ENCODE results near the gene HARS1. TPM values are rescaled to one million over a fixed set of nuclear protein-coding genes. Genes with fewer than 3 reads are reported as not detected.
"Not testable (repeated sequence)": the region's sequence is repeated elsewhere in the genome, so short reads cannot be mapped to it uniquely, and the experiment has no call there.

Gene HARS1
- total RNA-seq, 2 donors from 2014 or later, result 46.2 to 52.4 TPM

GRCh38 chr5:140674629-140675028 lies 16.5 kb downstream of the HARS1 start:
- ATAC-seq, result no peak
- no peaks in the 10 kb centered on the region for H3K9me3 ChIP-seq
- H3K27me3 ChIP-seq, result no peaks in the 10 kb centered on the region
- DNase-seq, result no peak
- no peak for TF ChIP-seq CTCF (IDR thresholded peaks at IDR 0.05)
- no peak for TF ChIP-seq POLR2A (IDR thresholded peaks at IDR 0.05)
- no peaks in the 10 kb centered on the region for H3K4me1 ChIP-seq
- 92 to 94% methylated on average over 4 of the region's 4 CpGs for WGBS, 2 donors
- no peak overlapping the region for H3K4me3 ChIP-seq
- peaks cover 0 to 29% of the 10 kb centered on the region in 2 donors for H3K36me3 ChIP-seq (replicated peaks in 1 of 2; ENCODE audit: insufficient read depth in 1 of 2, low read depth in 2 of 2)
- intact Hi-C loops (cut with DNase I), result no loop called here
- H3K27ac ChIP-seq, result no peak overlapping the region

GRCh38 chr5:140674211-140674610 lies 17.0 kb downstream of the HARS1 start:
- no peak overlapping the region for H3K27ac ChIP-seq
- intact Hi-C loops (cut with DNase I), result no loop called here
- H3K4me3 ChIP-seq, result no peak overlapping the region
- H3K27me3 ChIP-seq, result no peaks in the 10 kb centered on the region
- DNase-seq (no peak), ATAC-seq (no peak)
- no peaks in the 10 kb centered on the region for H3K9me3 ChIP-seq
- TF ChIP-seq POLR2A (IDR thresholded peaks at IDR 0.05), result no peak
- peaks cover 0 to 30% of the 10 kb centered on the region in 2 donors for H3K36me3 ChIP-seq (replicated peaks in 1 of 2; ENCODE audit: insufficient read depth in 1 of 2, low read depth in 2 of 2)
- no peaks in the 10 kb centered on the region for H3K4me1 ChIP-seq
- 84 to 85% methylated on average over 2 of the region's 2 CpGs for WGBS, 2 donors

GRCh38 chr5:140673187-140673976 lies 17.8 kb downstream of the HARS1 start, which contains the start of gene DND1:
Gene DND1 (minus strand): TSS chr5:140673576. CDS start chr5:140673542, 34 bp downstream.
- WGBS, 2 donors, result 91% methylated on average over 37 to 41 of the region's 45 CpGs
- ATAC-seq, result no peak
- intact Hi-C loops (cut with DNase I), result no loop called here
- H3K9me3 ChIP-seq, result no peaks in the 10 kb centered on the region
- H3K27ac ChIP-seq, result no peak within 1 kb of the TSS
- peaks cover 0 to 36% of the 10 kb centered on the region in 2 donors for H3K36me3 ChIP-seq (replicated peaks in 1 of 2; ENCODE audit: insufficient read depth in 1 of 2, low read depth in 2 of 2)
- DNase-seq, result no peak
- H3K4me3 ChIP-seq, result no peak within 1 kb of the TSS
- no peak for TF ChIP-seq POLR2A (IDR thresholded peaks at IDR 0.05)
- no peak for TF ChIP-seq CTCF (IDR thresholded peaks at IDR 0.05)
- H3K27me3 ChIP-seq, result no peaks in the 10 kb centered on the region
- no peaks in the 10 kb centered on the region for H3K4me1 ChIP-seq

- no peaks in the 10 kb centered on the region for H3K4me1 ChIP-seq
- ATAC-seq (peak; percentile 17), DNase-seq (peak; percentile 22 to 64 (median 36))
- no peak for TF ChIP-seq CTCF (IDR thresholded peaks at IDR 0.05)
- TF ChIP-seq POLR2A (IDR thresholded peaks at IDR 0.05), result no peak
- H3K4me3 ChIP-seq, result no peak overlapping the region
- H3K27ac ChIP-seq, result no peak overlapping the region
- no peaks in the 10 kb centered on the region for H3K27me3 ChIP-seq
- peaks cover 0 to 36% of the 10 kb centered on the region in 2 donors for H3K36me3 ChIP-seq (replicated peaks in 1 of 2; ENCODE audit: insufficient read depth in 1 of 2, low read depth in 2 of 2)
- no peaks in the 10 kb centered on the region for H3K9me3 ChIP-seq
- WGBS, 2 donors, result 70 to 80% methylated on average over 15 to 55 of the region's 70 CpGs
- intact Hi-C loops (cut with DNase I), result no loop called here
Observed at GRCh38 chr5:140672455-140673186, 18.5 kb downstream of the HARS1 start.

- Histone ChIP-seq H3K4me3 (no peak overlapping the region), H3K27ac (no peak overlapping the region), H3K9me3 (no peaks in the 10 kb centered on the region), H3K27me3 (no peaks in the 10 kb centered on the region), H3K36me3 (replicated peaks in 1 of 2; ENCODE audit: insufficient read depth in 1 of 2, low read depth in 2 of 2) (peaks cover 0 to 28% of the 10 kb centered on the region in 2 donors), H3K4me1 (peaks cover 6% of the 10 kb centered on the region)
- TF ChIP-seq POLR2A (IDR thresholded peaks at IDR 0.05), result no peak
- TF ChIP-seq CTCF (IDR thresholded peaks at IDR 0.05), result no peak
- ATAC-seq (no peak), DNase-seq (no peak)
- intact Hi-C loops (cut with DNase I), result no loop called here
- 90 to 96% methylated on average over 1 to 4 of the region's 7 CpGs for WGBS, 2 donors
Observed at GRCh38 chr5:140671472-140672125, 19.6 kb downstream of the HARS1 start.

- 85 to 100% methylated on average over 2 of the region's 4 CpGs for WGBS, 2 donors
- H3K27me3 ChIP-seq; ATAC-seq; H3K27ac ChIP-seq; DNase-seq; intact Hi-C loops (cut with DNase I); H3K9me3 ChIP-seq; H3K4me3 ChIP-seq: not testable (repeated sequence)
- H3K36me3 ChIP-seq (replicated peaks in 1 of 2; ENCODE audit: insufficient read depth in 1 of 2, low read depth in 2 of 2), result peaks cover 0 to 25% of the 10 kb centered on the region in 2 donors
- peaks cover 11% of the 10 kb centered on the region for H3K4me1 ChIP-seq
Observed at GRCh38 chr5:140671035-140671434, 20.1 kb downstream of the HARS1 start.

Data from body of pancreas (tissue), 4 donors.